Pancreas (tissue), 10 donors: ENCODE results near the gene DIP2B. TPM values are rescaled to one million over a fixed set of nuclear protein-coding genes. Genes with fewer than 3 reads are reported as not detected.
A peak's percentile ranks its signal among the peaks of the same experiment; 100 is the strongest.

Source experiments
- ATAC-seq, 4 donors: fragments of 200-7000 bp; cut with Tn5 transposase; one replicate each; pipeline versions ENCODE4 v1.8.0 to v1.9.1; 2020; ENCODE audit warnings: mild to moderate bottlenecking in 4 of 4, moderate library complexity in 4 of 4
- DNase-seq, 6 donors: peaks; one replicate each; pipeline ENCODE4 v3.0.0-alpha.2; 2020
- FAIRE-seq: peaks from 2 replicates; lab custom pipeline; 2012; peaks lifted over from hg19 to GRCh38; lab: Jason Lieb, UNC
- H3K27ac ChIP-seq, 4 donors: fragments of 200-600 bp; sonication (generic); 1 replicate in 3 of 4; 2 replicates in 1 of 4; pipeline versions ENCODE4 v1.5.0 to v1.8.0; 2020
- H3K27me3 ChIP-seq, 4 donors: fragments of 200-600 bp; one replicate each; pipeline ENCODE4 v1.8.0; 2021
- H3K36me3 ChIP-seq, 3 donors: fragments of 200-600 bp; sonication (generic) in 1 of 3; one replicate each; pipeline versions ENCODE4 v1.5.0 to v1.8.0; 2020 to 2021
- H3K4me1 ChIP-seq, 3 donors: fragments of 200-600 bp; one replicate each; pipeline ENCODE4 v1.8.0; 2021
- H3K4me3 ChIP-seq, 4 donors: fragments of 200-600 bp; sonication (generic) in 2 of 4; one replicate each; pipeline versions ENCODE4 v1.5.0 to v1.8.0; 2020 to 2021
- H3K9me3 ChIP-seq, 4 donors: fragments of 200-600 bp; one replicate each; pipeline ENCODE4 v1.8.0; 2021
- WGBS, 2 donors: extraction: QIAGEN DNeasy Blood & Tissue Kit; methylation state at CpG; one replicate each; pipeline ENCODE4 v1.1.7; 2013; 5-methylcytosine and 5-hydroxymethylcytosine counted together
- intact Hi-C, 3 donors: fragments of 100-400 bp; cut with DNase I; formaldehyde crosslinking; loops; one replicate each; pipeline versions ENCODE4 v1.11.1 to v1.14.2; 2022
- polyA plus RNA-seq, 2 donors: library from polyadenylated mRNA; stranded (reverse); fragments of 200-250 nt; gene quantifications; one replicate each; pipeline ENCODE4 v1.2.3, GENCODE V29; 2013
- total RNA-seq, 6 donors: library from RNA; stranded (reverse); fragmentation: NEBNext Ultra II Directional in 4 of 6; extraction: Animal tissue kit (Norgen Biotek cat#: 25700) in 4 of 6; gene quantifications; one replicate each; pipeline versions ENCODE4 v1.2.1 to v1.2.4, GENCODE V29; 2021 to 2023
- TF ChIP-seq, protein P1 (sequence below), 4 donors: fragments of 200-600 bp; sonication (generic) in 3 of 4; IDR thresholded peaks; one replicate each; pipeline versions ENCODE4 v1.5.0 to v1.8.0; 2021; ENCODE audit warnings: antibody characterized with exemption in 4 of 4
- donor health status: healthy with polysubstance abuse.
- donor health status: DM: no; HTN: no; CAD: no; lungs with moderate emphysema.
- donor health status: DM: no; HTN: no; CAD: no.
- donor health status: control.
- donor health status: control.
- donor health status: Bipolar disorder and iron deficiency.
- donor health status: DM: yes; HTN: yes; CAD: no.
- donor health status: DM: no; HTN: no; CAD: no.
- donor health status: DM: no; HTN: no; CAD: no.
- donor health status: DM: yes; HTN: yes; CAD: no.

The DIP2B gene
- total and polyA plus RNA-seq, 8 donors = 3.2 to 15.9 (median 9.2) TPM

- WGBS, 2 donors = 44 to 47% methylated on average over 8 of the region's 8 CpGs
Observed at GRCh38 chr12:50621399-50622300, 116.9 kb downstream of the DIP2B start.

GRCh38 chr12:50625029-50625925 lies 120.5 kb downstream of the DIP2B start:
- intact Hi-C loops = no loop called here
- 64 to 68% methylated on average over 4 of the region's 4 CpGs for WGBS, 2 donors
- TF ChIP-seq, protein P1, sequence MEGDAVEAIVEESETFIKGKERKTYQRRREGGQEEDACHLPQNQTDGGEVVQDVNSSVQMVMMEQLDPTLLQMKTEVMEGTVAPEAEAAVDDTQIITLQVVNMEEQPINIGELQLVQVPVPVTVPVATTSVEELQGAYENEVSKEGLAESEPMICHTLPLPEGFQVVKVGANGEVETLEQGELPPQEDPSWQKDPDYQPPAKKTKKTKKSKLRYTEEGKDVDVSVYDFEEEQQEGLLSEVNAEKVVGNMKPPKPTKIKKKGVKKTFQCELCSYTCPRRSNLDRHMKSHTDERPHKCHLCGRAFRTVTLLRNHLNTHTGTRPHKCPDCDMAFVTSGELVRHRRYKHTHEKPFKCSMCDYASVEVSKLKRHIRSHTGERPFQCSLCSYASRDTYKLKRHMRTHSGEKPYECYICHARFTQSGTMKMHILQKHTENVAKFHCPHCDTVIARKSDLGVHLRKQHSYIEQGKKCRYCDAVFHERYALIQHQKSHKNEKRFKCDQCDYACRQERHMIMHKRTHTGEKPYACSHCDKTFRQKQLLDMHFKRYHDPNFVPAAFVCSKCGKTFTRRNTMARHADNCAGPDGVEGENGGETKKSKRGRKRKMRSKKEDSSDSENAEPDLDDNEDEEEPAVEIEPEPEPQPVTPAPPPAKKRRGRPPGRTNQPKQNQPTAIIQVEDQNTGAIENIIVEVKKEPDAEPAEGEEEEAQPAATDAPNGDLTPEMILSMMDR (IDR thresholded peaks at IDR 0.05) = no peak
- H3K27ac ChIP-seq = no peak overlapping the region
- H3K36me3 ChIP-seq = peaks cover 0 to 6% (median 0%) of the 10 kb centered on the region in 3 donors
- ATAC-seq (no peak), FAIRE-seq (no peak), DNase-seq (no peak)
- H3K4me1 ChIP-seq = peaks cover 11 to 24% (median 19%) of the 10 kb centered on the region in 3 donors
- no peaks in the 10 kb centered on the region for H3K9me3 ChIP-seq
- no peak overlapping the region for H3K4me3 ChIP-seq
- no peaks in the 10 kb centered on the region for H3K27me3 ChIP-seq

More at GRCh38 chr12:50621399-50622300, 116.9 kb downstream of the DIP2B start:
- ATAC-seq = peak; percentile 42 to 64 (median 52)
- Histone ChIP-seq H3K4me1 (peaks cover 16 to 36% (median 19%) of the 10 kb centered on the region in 3 donors), H3K4me3 (no peak overlapping the region), H3K36me3 (no peaks in the 10 kb centered on the region), H3K27me3 (no peaks in the 10 kb centered on the region), H3K9me3 (no peaks in the 10 kb centered on the region), H3K27ac (peak overlapping the region in 1 of 4 donors; percentile 14)
- DNase-seq = peak in 1 of 6 donors; percentile 12
- FAIRE-seq = no peak
- TF ChIP-seq, protein P1 (IDR thresholded peaks at IDR 0.05) = no peak
- intact Hi-C loops = no loop called here

- peak in 1 of 4 donors; percentile 29 for ATAC-seq
- intact Hi-C loops = no loop called here
- DNase-seq = no peak
Observed at GRCh38 chr12:50626026-50626425, 121.2 kb downstream of the DIP2B start.

DNA sequence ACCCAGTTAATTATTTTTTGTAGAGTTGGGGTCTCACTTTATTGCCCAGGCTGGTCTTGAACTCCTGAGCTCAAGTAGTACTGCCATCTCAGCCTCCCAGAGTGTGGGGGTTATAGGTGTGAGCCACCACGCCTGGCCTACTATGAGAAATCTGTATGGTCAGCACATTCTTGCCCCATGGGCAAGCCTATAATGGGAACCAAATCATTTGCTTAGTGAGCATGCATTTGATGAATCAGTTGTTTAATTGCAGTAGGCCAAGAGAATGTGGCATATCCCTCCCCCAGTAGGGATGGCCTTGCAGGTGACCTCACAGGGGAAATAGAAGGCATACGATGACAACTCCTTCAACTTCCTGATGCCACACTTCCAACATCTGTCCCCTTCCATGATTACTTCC lies 122.7 kb downstream of the DIP2B start:
- DNase-seq (no peak), ATAC-seq (no peak), FAIRE-seq (no peak)
- 91 to 100% methylated on average over 2 of the region's 2 CpGs for WGBS, 2 donors
- Histone ChIP-seq H3K4me3 (no peak overlapping the region), H3K27me3 (no peaks in the 10 kb centered on the region), H3K36me3 (peaks cover 0 to 6% (median 0%) of the 10 kb centered on the region in 3 donors), H3K27ac (no peak overlapping the region), H3K9me3 (no peaks in the 10 kb centered on the region), H3K4me1 (peaks cover 0 to 4% (median 4%) of the 10 kb centered on the region in 3 donors)
- TF ChIP-seq, protein P1 (IDR thresholded peaks at IDR 0.05) = no peak
- intact Hi-C loops = no loop called here

More at GRCh38 chr12:50626026-50626425, 121.2 kb downstream of the DIP2B start:
- FAIRE-seq = no peak
- H3K27me3 ChIP-seq = no peaks in the 10 kb centered on the region
- H3K9me3 ChIP-seq = no peaks in the 10 kb centered on the region
- no peak overlapping the region for H3K4me3 ChIP-seq
- H3K27ac ChIP-seq = no peak overlapping the region
- peaks cover 11 to 18% (median 16%) of the 10 kb centered on the region in 3 donors for H3K4me1 ChIP-seq
- peaks cover 0 to 6% (median 0%) of the 10 kb centered on the region in 3 donors for H3K36me3 ChIP-seq
- TF ChIP-seq, protein P1 (IDR thresholded peaks at IDR 0.05) = no peak
- WGBS, 2 donors = 86 to 91% methylated on average over 5 of the region's 5 CpGs
